ENCODE measurements around the gene SREBF1. TPM values are rescaled to one million over a fixed set of nuclear protein-coding genes. Genes with fewer than 3 reads are reported as not detected.

Gene SREBF1
- polyA plus RNA-seq, 1 of the 3 experiments (the other 2 are of a cell fraction) = 20.4 TPM

DNA sequence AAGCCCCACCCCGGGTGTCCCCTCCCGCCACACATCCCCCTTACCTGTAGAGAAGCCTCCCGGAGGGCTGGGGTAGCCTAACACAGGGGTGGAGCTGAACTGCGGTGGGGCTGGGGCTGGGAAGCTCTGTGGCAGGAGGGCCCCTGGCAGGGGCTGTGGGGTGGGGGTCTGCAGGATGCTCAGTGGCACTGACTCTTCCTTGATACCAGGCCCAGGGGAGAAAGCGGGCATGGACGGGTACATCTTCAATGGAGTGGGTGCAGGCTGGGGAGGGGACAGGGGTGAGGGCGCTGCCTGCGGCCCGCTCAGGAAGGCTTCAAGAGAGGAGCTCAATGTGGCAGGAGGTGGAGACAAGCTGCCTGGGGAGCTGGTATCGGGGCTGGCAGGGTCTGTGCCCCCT, 16.7 kb downstream of the SREBF1 start:
- no peak overlapping the region for H3K9ac ChIP-seq
- peaks cover 9% of the 10 kb centered on the region for H3F3A ChIP-seq (replicated peaks; ENCODE audit: insufficient read depth)
- TF ChIP-seq, protein P1, sequence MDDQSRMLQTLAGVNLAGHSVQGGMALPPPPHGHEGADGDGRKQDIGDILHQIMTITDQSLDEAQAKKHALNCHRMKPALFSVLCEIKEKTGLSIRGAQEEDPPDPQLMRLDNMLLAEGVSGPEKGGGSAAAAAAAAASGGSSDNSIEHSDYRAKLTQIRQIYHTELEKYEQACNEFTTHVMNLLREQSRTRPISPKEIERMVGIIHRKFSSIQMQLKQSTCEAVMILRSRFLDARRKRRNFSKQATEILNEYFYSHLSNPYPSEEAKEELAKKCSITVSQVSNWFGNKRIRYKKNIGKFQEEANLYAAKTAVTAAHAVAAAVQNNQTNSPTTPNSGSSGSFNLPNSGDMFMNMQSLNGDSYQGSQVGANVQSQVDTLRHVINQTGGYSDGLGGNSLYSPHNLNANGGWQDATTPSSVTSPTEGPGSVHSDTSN (IDR thresholded peaks at IDR 0.05) = no peak
- TF ChIP-seq, protein P2, sequence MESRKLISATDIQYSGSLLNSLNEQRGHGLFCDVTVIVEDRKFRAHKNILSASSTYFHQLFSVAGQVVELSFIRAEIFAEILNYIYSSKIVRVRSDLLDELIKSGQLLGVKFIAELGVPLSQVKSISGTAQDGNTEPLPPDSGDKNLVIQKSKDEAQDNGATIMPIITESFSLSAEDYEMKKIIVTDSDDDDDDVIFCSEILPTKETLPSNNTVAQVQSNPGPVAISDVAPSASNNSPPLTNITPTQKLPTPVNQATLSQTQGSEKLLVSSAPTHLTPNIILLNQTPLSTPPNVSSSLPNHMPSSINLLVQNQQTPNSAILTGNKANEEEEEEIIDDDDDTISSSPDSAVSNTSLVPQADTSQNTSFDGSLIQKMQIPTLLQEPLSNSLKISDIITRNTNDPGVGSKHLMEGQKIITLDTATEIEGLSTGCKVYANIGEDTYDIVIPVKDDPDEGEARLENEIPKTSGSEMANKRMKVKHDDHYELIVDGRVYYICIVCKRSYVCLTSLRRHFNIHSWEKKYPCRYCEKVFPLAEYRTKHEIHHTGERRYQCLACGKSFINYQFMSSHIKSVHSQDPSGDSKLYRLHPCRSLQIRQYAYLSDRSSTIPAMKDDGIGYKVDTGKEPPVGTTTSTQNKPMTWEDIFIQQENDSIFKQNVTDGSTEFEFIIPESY (IDR thresholded peaks at IDR 0.05; ENCODE audit: borderline replicate concordance, low read depth) = no peak
- no peak for TF ChIP-seq RCOR1 (IDR thresholded peaks at IDR 0.05; ENCODE audit: low read length)
- TF ChIP-seq MEF2A (IDR thresholded peaks at IDR 0.05; ENCODE audit: borderline replicate concordance, low read depth) = no peak
- TF ChIP-seq, protein P3, sequence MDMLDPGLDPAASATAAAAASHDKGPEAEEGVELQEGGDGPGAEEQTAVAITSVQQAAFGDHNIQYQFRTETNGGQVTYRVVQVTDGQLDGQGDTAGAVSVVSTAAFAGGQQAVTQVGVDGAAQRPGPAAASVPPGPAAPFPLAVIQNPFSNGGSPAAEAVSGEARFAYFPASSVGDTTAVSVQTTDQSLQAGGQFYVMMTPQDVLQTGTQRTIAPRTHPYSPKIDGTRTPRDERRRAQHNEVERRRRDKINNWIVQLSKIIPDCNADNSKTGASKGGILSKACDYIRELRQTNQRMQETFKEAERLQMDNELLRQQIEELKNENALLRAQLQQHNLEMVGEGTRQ (IDR thresholded peaks at IDR 0.05; ENCODE audit: borderline replicate concordance, low read depth, low read length) = no peak
- TF ChIP-seq RAD21 (IDR thresholded peaks at IDR 0.05; ENCODE audit: low read length) = no peak
- no peak for TF ChIP-seq TAF1 (IDR thresholded peaks at IDR 0.05; ENCODE audit: borderline replicate concordance, low read depth, low read length)
- TF ChIP-seq POLR2AphosphoS5 (IDR thresholded peaks at IDR 0.05; ENCODE audit: low read depth, low read length) = no peak
- TF ChIP-seq, protein P4, sequence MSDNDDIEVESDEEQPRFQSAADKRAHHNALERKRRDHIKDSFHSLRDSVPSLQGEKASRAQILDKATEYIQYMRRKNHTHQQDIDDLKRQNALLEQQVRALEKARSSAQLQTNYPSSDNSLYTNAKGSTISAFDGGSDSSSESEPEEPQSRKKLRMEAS (IDR thresholded peaks at IDR 0.05; ENCODE audit: low read depth) = no peak
- no peak for TF ChIP-seq JUND (IDR thresholded peaks at IDR 0.05)
- TF ChIP-seq SMC3 (IDR thresholded peaks at IDR 0.05; ENCODE audit: low read depth, low read length) = no peak
- TF ChIP-seq, protein P5, sequence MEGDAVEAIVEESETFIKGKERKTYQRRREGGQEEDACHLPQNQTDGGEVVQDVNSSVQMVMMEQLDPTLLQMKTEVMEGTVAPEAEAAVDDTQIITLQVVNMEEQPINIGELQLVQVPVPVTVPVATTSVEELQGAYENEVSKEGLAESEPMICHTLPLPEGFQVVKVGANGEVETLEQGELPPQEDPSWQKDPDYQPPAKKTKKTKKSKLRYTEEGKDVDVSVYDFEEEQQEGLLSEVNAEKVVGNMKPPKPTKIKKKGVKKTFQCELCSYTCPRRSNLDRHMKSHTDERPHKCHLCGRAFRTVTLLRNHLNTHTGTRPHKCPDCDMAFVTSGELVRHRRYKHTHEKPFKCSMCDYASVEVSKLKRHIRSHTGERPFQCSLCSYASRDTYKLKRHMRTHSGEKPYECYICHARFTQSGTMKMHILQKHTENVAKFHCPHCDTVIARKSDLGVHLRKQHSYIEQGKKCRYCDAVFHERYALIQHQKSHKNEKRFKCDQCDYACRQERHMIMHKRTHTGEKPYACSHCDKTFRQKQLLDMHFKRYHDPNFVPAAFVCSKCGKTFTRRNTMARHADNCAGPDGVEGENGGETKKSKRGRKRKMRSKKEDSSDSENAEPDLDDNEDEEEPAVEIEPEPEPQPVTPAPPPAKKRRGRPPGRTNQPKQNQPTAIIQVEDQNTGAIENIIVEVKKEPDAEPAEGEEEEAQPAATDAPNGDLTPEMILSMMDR (IDR thresholded peaks at IDR 0.05) = no peak
- TF ChIP-seq, protein P6, sequence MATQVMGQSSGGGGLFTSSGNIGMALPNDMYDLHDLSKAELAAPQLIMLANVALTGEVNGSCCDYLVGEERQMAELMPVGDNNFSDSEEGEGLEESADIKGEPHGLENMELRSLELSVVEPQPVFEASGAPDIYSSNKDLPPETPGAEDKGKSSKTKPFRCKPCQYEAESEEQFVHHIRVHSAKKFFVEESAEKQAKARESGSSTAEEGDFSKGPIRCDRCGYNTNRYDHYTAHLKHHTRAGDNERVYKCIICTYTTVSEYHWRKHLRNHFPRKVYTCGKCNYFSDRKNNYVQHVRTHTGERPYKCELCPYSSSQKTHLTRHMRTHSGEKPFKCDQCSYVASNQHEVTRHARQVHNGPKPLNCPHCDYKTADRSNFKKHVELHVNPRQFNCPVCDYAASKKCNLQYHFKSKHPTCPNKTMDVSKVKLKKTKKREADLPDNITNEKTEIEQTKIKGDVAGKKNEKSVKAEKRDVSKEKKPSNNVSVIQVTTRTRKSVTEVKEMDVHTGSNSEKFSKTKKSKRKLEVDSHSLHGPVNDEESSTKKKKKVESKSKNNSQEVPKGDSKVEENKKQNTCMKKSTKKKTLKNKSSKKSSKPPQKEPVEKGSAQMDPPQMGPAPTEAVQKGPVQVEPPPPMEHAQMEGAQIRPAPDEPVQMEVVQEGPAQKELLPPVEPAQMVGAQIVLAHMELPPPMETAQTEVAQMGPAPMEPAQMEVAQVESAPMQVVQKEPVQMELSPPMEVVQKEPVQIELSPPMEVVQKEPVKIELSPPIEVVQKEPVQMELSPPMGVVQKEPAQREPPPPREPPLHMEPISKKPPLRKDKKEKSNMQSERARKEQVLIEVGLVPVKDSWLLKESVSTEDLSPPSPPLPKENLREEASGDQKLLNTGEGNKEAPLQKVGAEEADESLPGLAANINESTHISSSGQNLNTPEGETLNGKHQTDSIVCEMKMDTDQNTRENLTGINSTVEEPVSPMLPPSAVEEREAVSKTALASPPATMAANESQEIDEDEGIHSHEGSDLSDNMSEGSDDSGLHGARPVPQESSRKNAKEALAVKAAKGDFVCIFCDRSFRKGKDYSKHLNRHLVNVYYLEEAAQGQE (IDR thresholded peaks at IDR 0.05; ENCODE audit: low read depth, low read length) = no peak
- WGBS (ENCODE audit: low lambda C conversion rate) = 83% methylated on average over 7 of the region's 10 CpGs
- no peaks in the 10 kb centered on the region for H3K27me3 ChIP-seq (ENCODE audit: insufficient read depth)
- H3K79me2 ChIP-seq (ENCODE audit: insufficient read depth) = no peaks in the 10 kb centered on the region
- CTCF ChIA-PET = interaction anchor here (0.7 to 5.6 kb wide), 8 partner anchors 7 to 214 kb away, joined by 3 to 32 read pairs (median 6); no protein-coding TSS in a partner anchor
- H3K9me3 ChIP-seq = no peaks in the 10 kb centered on the region
- peaks cover 7% of the 10 kb centered on the region; the same call in 1 of the 2 replicates for H4K20me1 ChIP-seq (ENCODE audit: insufficient read depth)
- no peak for DNase-seq
- H3K36me3 ChIP-seq (replicated peaks in 1 of 2; ENCODE audit: control insufficient read depth in 1 of 2, insufficient read depth in 2 of 2, low read length in 1 of 2) = peaks cover 0 to 39% of the 10 kb centered on the region in 2 experiments
- no peak overlapping the region; a peak in 1 of 4 replicates for H3K4me3 ChIP-seq (ENCODE audit: low read depth in 2 of 2, low read length in 1 of 2)
- peaks cover 39 to 94% of the 10 kb centered on the region in 2 experiments for H3K4me1 ChIP-seq (ENCODE audit: control insufficient read depth in 1 of 2, insufficient read depth in 2 of 2, low read depth in 1 of 2, low read length in 1 of 2)
- H2AFZ ChIP-seq (ENCODE audit: low read depth) = no peak overlapping the region
- POLR2A ChIA-PET = interaction anchor here (0.9 to 1.2 kb wide), 2 partner anchors 10 to 16 kb away, joined by 3 to 7 read pairs; partner anchors contain the start of gene SREBF1
- H3K27ac ChIP-seq (ENCODE audit: low read depth in 2 of 2, low read length in 1 of 2) = peak overlapping the region in 1 of 2 experiments; percentile 54; a peak in 1 of 4 replicates
- H3K4me2 ChIP-seq = peak overlapping the region; percentile 48; the same call in 1 of the 2 replicates
- H3K9me2 ChIP-seq = no peaks in the 10 kb centered on the region
